Neutrophil (primary cell): Measurements from ENCODE around the gene LRRFIP1.

Experiments used
- H3K27ac ChIP-seq: fragments of 200-600 bp; sonication (generic); 2 replicates; pipeline ENCODE4 v1.5.1; 2016; ENCODE audit warnings: mild to moderate bottlenecking, moderate library complexity
- H3K27me3 ChIP-seq: fragments of 200-600 bp; sonication (generic); 2 replicates; pipeline ENCODE4 v1.6.0; 2016; ENCODE audit warnings: mild to moderate bottlenecking
- H3K36me3 ChIP-seq: fragments of 200-600 bp; sonication (generic); 2 replicates; pipeline ENCODE4 v1.5.1; 2017
- H3K4me1 ChIP-seq, 2 experiments: fragments of 200-600 bp in 1 of 2; sonication (generic) in 1 of 2; 1 replicate in 1 of 2; 2 replicates in 1 of 2; pipeline versions ENCODE4 v1.5.1 to v1.6.1; 2013 to 2016; ENCODE audit warnings: low read depth in 1 of 2, low read length in 1 of 2, mild to moderate bottlenecking in 1 of 2, moderate library complexity in 1 of 2; ENCODE audit not compliant: control insufficient read depth in 1 of 2, insufficient read depth in 1 of 2
- H3K4me3 ChIP-seq, 2 experiments: fragments of 200-600 bp in 1 of 2; sonication (generic) in 1 of 2; 1 replicate in 1 of 2; 2 replicates in 1 of 2; pipeline ENCODE4 v1.5.1; 2013 to 2016; ENCODE audit warnings: low read depth in 1 of 2, low read length in 1 of 2, mild to moderate bottlenecking in 1 of 2, moderate library complexity in 1 of 2
- H3K9me3 ChIP-seq: fragments of 200-600 bp; sonication (generic); 2 replicates; pipeline ENCODE4 v1.5.1; 2016
- TF ChIP-seq, protein P1 (sequence below): fragments of 200-600 bp; sonication (generic); IDR thresholded peaks from 2 replicates; pipeline ENCODE4 v1.5.1; 2016; ENCODE audit warnings: antibody characterized with exemption

The LRRFIP1 gene

DNA sequence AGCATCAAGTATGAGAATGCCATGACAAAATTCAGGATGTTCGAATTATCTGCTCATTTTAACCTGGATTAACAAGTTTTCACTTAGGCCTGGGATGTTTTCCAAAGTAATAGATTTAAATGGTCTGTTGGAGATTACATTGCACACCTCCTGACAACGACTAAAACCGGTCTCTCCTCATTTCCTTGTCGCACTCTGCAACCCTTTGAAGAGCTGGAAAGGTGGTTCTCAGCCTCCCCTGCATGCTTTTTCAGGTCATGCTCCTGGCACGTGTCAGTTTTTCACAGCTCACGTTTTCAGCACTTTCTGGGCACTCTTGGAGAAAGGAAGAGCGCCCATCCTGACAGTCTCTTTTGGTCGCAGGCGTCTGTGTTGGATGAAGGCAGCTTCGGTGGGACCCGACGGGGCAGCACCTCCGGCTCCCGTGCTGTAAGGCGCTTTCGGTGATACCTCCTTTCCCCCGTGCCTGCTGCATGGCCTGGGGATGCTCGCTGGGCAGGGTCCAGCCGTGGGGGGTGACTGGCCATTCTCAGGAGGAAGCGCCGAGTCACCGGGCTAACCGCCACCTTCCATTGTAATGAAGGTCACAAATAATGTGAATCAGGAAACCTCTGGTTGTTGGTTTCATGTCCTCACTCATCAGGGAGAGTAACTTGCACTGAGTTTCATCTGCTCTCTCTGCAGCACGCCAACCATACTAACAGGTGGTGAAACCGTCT is 107.7 kb downstream of the LRRFIP1 start:
- peaks cover 51% of the 10 kb centered on the region for H3K36me3 ChIP-seq
- H3K4me3 ChIP-seq: no peak overlapping the region
- no peaks in the 10 kb centered on the region for H3K27me3 ChIP-seq
- H3K9me3 ChIP-seq: no peaks in the 10 kb centered on the region
- H3K4me1 ChIP-seq: peaks cover 0 to 12% of the 10 kb centered on the region in 2 experiments
- TF ChIP-seq, protein P1, sequence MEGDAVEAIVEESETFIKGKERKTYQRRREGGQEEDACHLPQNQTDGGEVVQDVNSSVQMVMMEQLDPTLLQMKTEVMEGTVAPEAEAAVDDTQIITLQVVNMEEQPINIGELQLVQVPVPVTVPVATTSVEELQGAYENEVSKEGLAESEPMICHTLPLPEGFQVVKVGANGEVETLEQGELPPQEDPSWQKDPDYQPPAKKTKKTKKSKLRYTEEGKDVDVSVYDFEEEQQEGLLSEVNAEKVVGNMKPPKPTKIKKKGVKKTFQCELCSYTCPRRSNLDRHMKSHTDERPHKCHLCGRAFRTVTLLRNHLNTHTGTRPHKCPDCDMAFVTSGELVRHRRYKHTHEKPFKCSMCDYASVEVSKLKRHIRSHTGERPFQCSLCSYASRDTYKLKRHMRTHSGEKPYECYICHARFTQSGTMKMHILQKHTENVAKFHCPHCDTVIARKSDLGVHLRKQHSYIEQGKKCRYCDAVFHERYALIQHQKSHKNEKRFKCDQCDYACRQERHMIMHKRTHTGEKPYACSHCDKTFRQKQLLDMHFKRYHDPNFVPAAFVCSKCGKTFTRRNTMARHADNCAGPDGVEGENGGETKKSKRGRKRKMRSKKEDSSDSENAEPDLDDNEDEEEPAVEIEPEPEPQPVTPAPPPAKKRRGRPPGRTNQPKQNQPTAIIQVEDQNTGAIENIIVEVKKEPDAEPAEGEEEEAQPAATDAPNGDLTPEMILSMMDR: no peak
- peak overlapping the region; percentile 38 for H3K27ac ChIP-seq

GRCh38 chr2:237735798-237736197 is 108.4 kb downstream of the LRRFIP1 start:
- no peaks in the 10 kb centered on the region for H3K9me3 ChIP-seq
- no peak overlapping the region for H3K4me3 ChIP-seq
- H3K4me1 ChIP-seq: peaks cover 0 to 18% of the 10 kb centered on the region in 2 experiments
- H3K36me3 ChIP-seq: peaks cover 54% of the 10 kb centered on the region
- peak overlapping the region; percentile 38 for H3K27ac ChIP-seq
- H3K27me3 ChIP-seq: no peaks in the 10 kb centered on the region
- TF ChIP-seq, protein P1: no peak

GRCh38 chr2:237736783-237737182 is 109.4 kb downstream of the LRRFIP1 start:
- no peaks in the 10 kb centered on the region for H3K27me3 ChIP-seq
- TF ChIP-seq, protein P1: no peak
- H3K9me3 ChIP-seq: no peaks in the 10 kb centered on the region
- H3K27ac ChIP-seq: peak overlapping the region; percentile 38
- H3K4me1 ChIP-seq: peaks cover 1 to 26% of the 10 kb centered on the region in 2 experiments
- no peak overlapping the region for H3K4me3 ChIP-seq
- H3K36me3 ChIP-seq: peaks cover 59% of the 10 kb centered on the region

DNA sequence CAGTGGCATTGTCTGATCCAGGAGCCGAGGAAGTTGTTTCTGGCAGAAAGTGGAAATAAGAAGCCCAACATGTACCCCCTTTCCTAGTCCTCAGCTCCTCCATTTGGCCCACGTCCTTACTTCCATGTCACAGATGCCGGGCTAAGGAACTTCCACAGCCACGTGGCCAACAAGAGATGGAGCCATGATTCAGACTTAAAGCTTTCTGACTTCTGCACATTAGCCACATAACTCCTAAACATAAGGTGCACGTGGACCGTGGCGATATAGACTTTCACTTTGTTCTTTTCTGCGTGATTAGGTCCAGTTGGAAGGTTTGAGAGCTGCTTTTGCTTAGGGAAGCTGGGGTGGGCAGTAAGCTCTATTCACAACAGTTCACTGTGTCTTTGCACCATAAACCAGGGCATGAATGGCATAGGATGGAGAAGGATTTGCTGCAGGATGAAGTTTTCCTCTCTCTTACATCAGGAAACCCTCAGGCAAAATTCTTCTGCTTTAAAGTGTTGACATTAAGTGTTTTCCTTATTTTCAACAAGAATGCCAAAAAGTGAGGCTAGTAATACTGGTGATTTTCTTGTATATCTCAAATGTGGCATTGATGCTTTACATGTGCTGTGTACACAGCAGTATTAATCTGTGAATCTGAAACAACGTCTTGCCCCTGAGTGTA is 109.9 kb downstream of the LRRFIP1 start:
- no peaks in the 10 kb centered on the region for H3K27me3 ChIP-seq
- no peak overlapping the region for H3K4me3 ChIP-seq
- peaks cover 7 to 31% of the 10 kb centered on the region in 2 experiments for H3K4me1 ChIP-seq
- H3K36me3 ChIP-seq: peaks cover 59% of the 10 kb centered on the region
- H3K27ac ChIP-seq: peak overlapping the region; percentile 38
- TF ChIP-seq, protein P1: no peak
- no peaks in the 10 kb centered on the region for H3K9me3 ChIP-seq

GRCh38 chr2:237738255-237738654 is 110.9 kb downstream of the LRRFIP1 start:
- H3K36me3 ChIP-seq: peaks cover 60% of the 10 kb centered on the region
- H3K4me3 ChIP-seq: no peak overlapping the region
- peaks cover 12 to 33% of the 10 kb centered on the region in 2 experiments for H3K4me1 ChIP-seq
- H3K27me3 ChIP-seq: no peaks in the 10 kb centered on the region
- TF ChIP-seq, protein P1: no peak
- no peaks in the 10 kb centered on the region for H3K9me3 ChIP-seq
- no peak overlapping the region for H3K27ac ChIP-seq
